ENCODE data around the gene MLEC.
A peak's percentile ranks its signal among the peaks of the same experiment; 100 is the strongest.

Gene MLEC

GRCh38 chr12:120696626-120697025 lies 9.7 kb downstream of the MLEC start:
- no peak for DNase-seq

- DNase-seq = no peak
Observed at GRCh38 chr12:120697344-120697743, 10.4 kb downstream of the MLEC start.

- DNase-seq = no peak
Observed at GRCh38 chr12:120698665-120699064, 11.7 kb downstream of the MLEC start.

- DNase-seq = no peak
Observed at GRCh38 chr12:120699553-120699952, 12.6 kb downstream of the MLEC start.

- no peak for DNase-seq
Observed at GRCh38 chr12:120700886-120701285, 13.9 kb downstream of the MLEC start.

- no peak for DNase-seq
Observed at GRCh38 chr12:120702637-120703036, 15.7 kb downstream of the MLEC start.

- no peak for DNase-seq
Observed at GRCh38 chr12:120703311-120703942, 16.5 kb downstream of the MLEC start.

- DNase-seq = no peak
Observed at GRCh38 chr12:120705618-120706017, 18.7 kb downstream of the MLEC start.

GRCh38 chr12:120706029-120706428 lies 19.1 kb downstream of the MLEC start:
- no peak for DNase-seq

- no peak for DNase-seq
Observed at GRCh38 chr12:120708651-120709050, 21.7 kb downstream of the MLEC start.

- peak; percentile 68 for DNase-seq
Observed at GRCh38 chr12:120710031-120710804, 23.3 kb downstream of the MLEC start, which contains the start of gene UNC119B. UNC119B (plus strand) TSS chr12:120710458; CDS start chr12:120710475, 17 bp downstream.

GRCh38 chr12:120710805-120711296 lies 23.9 kb downstream of the MLEC start:
- no peak for DNase-seq

- no peak for DNase-seq
Observed at GRCh38 chr12:120711411-120711810, 24.5 kb downstream of the MLEC start.

GRCh38 chr12:120712610-120713009 lies 25.7 kb downstream of the MLEC start:
- no peak for DNase-seq

GRCh38 chr12:120713861-120714482 lies 27.0 kb downstream of the MLEC start:
- DNase-seq = no peak

GRCh38 chr12:120718055-120718454 lies 31.1 kb downstream of the MLEC start:
- no peak for DNase-seq

- no peak for DNase-seq
Observed at GRCh38 chr12:120719072-120719471, 32.1 kb downstream of the MLEC start.

- no peak for DNase-seq
Observed at GRCh38 chr12:120719496-120720233, 32.7 kb downstream of the MLEC start.

- DNase-seq = no peak
Observed at GRCh38 chr12:120720234-120720986, 33.5 kb downstream of the MLEC start.

GRCh38 chr12:120720987-120721801 lies 34.2 kb downstream of the MLEC start:
- no peak for DNase-seq

- DNase-seq = no peak
Observed at GRCh38 chr12:120721866-120722265, 34.9 kb downstream of the MLEC start.
